Liver (tissue), 3 donors: Measurements from ENCODE around the gene SDF4.

Experiments used
- ATF3 ChIP-seq: IDR thresholded peaks from 2 replicates; pipeline ENCODE4 v1.6.1; 2016; ENCODE audit warnings: antibody characterized with exemption
- CTCF ChIP-seq: fragments of 150-350 bp; IDR thresholded peaks from 2 replicates; pipeline ENCODE4 v1.5.1; 2017; ENCODE audit warnings: improper control_type of control experiment, low read depth, low read length; ENCODE audit not compliant: missing input control
- MAX ChIP-seq: IDR thresholded peaks from 2 replicates; pipeline ENCODE4 v1.6.1; 2016; ENCODE audit warnings: antibody characterized with exemption
- NR2F2 ChIP-seq: IDR thresholded peaks from 2 replicates; pipeline ENCODE4 v1.6.1; 2016; ENCODE audit warnings: antibody characterized with exemption
- RAD21 ChIP-seq, 2 donors: IDR thresholded peaks; 2 replicates each; pipeline ENCODE4 v1.6.1; 2016; ENCODE audit warnings: antibody characterized with exemption in 2 of 2, mild to moderate bottlenecking in 2 of 2
- SP1 ChIP-seq: IDR thresholded peaks from 2 replicates; pipeline ENCODE4 v1.6.1; 2018; ENCODE audit warnings: antibody characterized with exemption, mild to moderate bottlenecking
- TAF1 ChIP-seq: conservative IDR thresholded peaks from 2 replicates; pipeline ENCODE4 v1.6.1; 2016; ENCODE audit warnings: antibody characterized with exemption, mild to moderate bottlenecking
- donor health status: healthy.
- donor health status: healthy.

GRCh38 chr1:1225238-1225845 is 6.5 kb downstream of the SDF4 start:
- TF ChIP-seq SP1 (no peak), MAX (no peak), CTCF (no peak), NR2F2 (no peak), ATF3 (no peak), TAF1 (no peak), RAD21 (IDR thresholded peaks at IDR 0.05) (no peak)
